Aorta (tissue), 5 donors: ENCODE measurements around the gene UBC. TPM values are rescaled to one million over a fixed set of nuclear protein-coding genes. Genes with fewer than 3 reads are reported as not detected.
A peak's percentile ranks its signal among the peaks of the same experiment; 100 is the strongest.

Experiments
- ATAC-seq: fragments of 200-7000 bp; cut with Tn5 transposase; one replicate; pipeline ENCODE4 v1.9.1; 2022; ENCODE audit warnings: moderate library complexity; ENCODE audit not compliant: low FRiP score
- DNase-seq, 2 donors: peaks; one replicate each; pipeline ENCODE4 v3.0.0-alpha.2; 2020
- H3K27ac ChIP-seq, 2 donors: one replicate each; pipeline ENCODE4 v1.5.1; 2013; ENCODE audit warnings: low read length in 2 of 2, mild to moderate bottlenecking in 2 of 2, moderate library complexity in 2 of 2, control low read depth in 1 of 2, inconsistent platforms in 1 of 2, low read depth in 1 of 2
- H3K27me3 ChIP-seq, 2 donors: one replicate each; pipeline ENCODE4 v1.6.1; 2013; ENCODE audit warnings: control low read depth in 1 of 2, low read length in 1 of 2, mild to moderate bottlenecking in 1 of 2, moderate library complexity in 1 of 2; ENCODE audit not compliant: insufficient read depth in 2 of 2, control insufficient read depth in 1 of 2
- H3K36me3 ChIP-seq, 2 donors: one replicate each; pipeline ENCODE4 v1.6.1; 2013; ENCODE audit warnings: control low read depth in 1 of 2, low read length in 1 of 2, mild to moderate bottlenecking in 1 of 2; ENCODE audit not compliant: insufficient read depth in 2 of 2, control insufficient read depth in 1 of 2
- H3K4me1 ChIP-seq, 2 donors: one replicate each; pipeline ENCODE4 v1.6.1; 2013; ENCODE audit warnings: low read length in 2 of 2, control low read depth in 1 of 2, mild to moderate bottlenecking in 1 of 2, moderate library complexity in 1 of 2; ENCODE audit not compliant: insufficient read depth in 2 of 2, control insufficient read depth in 1 of 2
- H3K4me3 ChIP-seq, 2 donors: one replicate each; pipeline ENCODE4 v1.5.1; 2013; ENCODE audit warnings: low read length in 2 of 2, control low read depth in 1 of 2, mild to moderate bottlenecking in 1 of 2
- H3K9me3 ChIP-seq: one replicate; pipeline ENCODE4 v1.6.1; 2013; ENCODE audit warnings: mild to moderate bottlenecking, low read length; ENCODE audit not compliant: control insufficient read depth
- WGBS, 2 donors: extraction: QIAGEN DNeasy Blood & Tissue Kit; methylation state at CpG; one replicate each; pipeline ENCODE4 v1.1.7; 2013; 5-methylcytosine and 5-hydroxymethylcytosine counted together
- intact Hi-C, 2 donors: fragments of 100-400 bp; cut with DNase I; formaldehyde crosslinking; loops; one replicate each; pipeline versions ENCODE4 v1.14.2 to v1.15.0; 2022
- polyA plus RNA-seq, 2 donors: library from polyadenylated mRNA; stranded (reverse); fragments of 200-250 nt; gene quantifications; one replicate each; pipeline ENCODE4 v1.2.3, GENCODE V29; 2013
- total RNA-seq, 2 donors: library from RNA; stranded (reverse); fragmentation: NEBNext Ultra II Directional; extraction: Animal tissue kit (Norgen Biotek cat#: 25700); gene quantifications; one replicate each; pipeline ENCODE4 v1.2.1, GENCODE V29; 2021
- donor health status: healthy with polysubstance abuse.
- donor health status: Bipolar disorder and iron deficiency.
- donor health status: DM: no; HTN: no; CAD: no.
- donor health status: DM: no; HTN: no; CAD: no.
- donor health status: DM: yes; HTN: yes; CAD: no.

The UBC gene
- total and polyA plus RNA-seq, 4 donors = 667 to 1,844 (median 1,253) TPM

GRCh38 chr12:124867401-124867930 lies 47.0 kb downstream of the UBC start:
- Histone ChIP-seq H3K9me3 (no peaks in the 10 kb centered on the region), H3K27me3 (no peaks in the 10 kb centered on the region), H3K27ac (no peak overlapping the region), H3K36me3 (no peaks in the 10 kb centered on the region), H3K4me3 (no peak overlapping the region), H3K4me1 (no peaks in the 10 kb centered on the region)
- 64 to 75% methylated on average over 6 of the region's 6 CpGs for WGBS, 2 donors
- intact Hi-C loops = no loop called here
- no peak for ATAC-seq
- no peak for DNase-seq

- 92 to 93% methylated on average over 9 of the region's 9 CpGs for WGBS, 2 donors
- no peak for ATAC-seq
These were observed 47.5 kb downstream of the UBC start for GRCh38 chr12:124866883-124867400.

GRCh38 chr12:124866195-124866882 lies 48.1 kb downstream of the UBC start:
- WGBS, 2 donors = 88 to 93% methylated on average over 10 of the region's 10 CpGs
- Histone ChIP-seq H3K4me3 (no peak overlapping the region), H3K36me3 (no peaks in the 10 kb centered on the region), H3K27ac (no peak overlapping the region), H3K27me3 (no peaks in the 10 kb centered on the region), H3K9me3 (no peaks in the 10 kb centered on the region), H3K4me1 (no peaks in the 10 kb centered on the region)
- no peak for ATAC-seq
- DNase-seq = no peak
- intact Hi-C loops = no loop called here

More at GRCh38 chr12:124866883-124867400, 47.5 kb downstream of the UBC start:
- no peaks in the 10 kb centered on the region for H3K36me3 ChIP-seq
- no peak overlapping the region for H3K27ac ChIP-seq
- DNase-seq = no peak
- H3K27me3 ChIP-seq = no peaks in the 10 kb centered on the region
- intact Hi-C loops = no loop called here
- no peak overlapping the region for H3K4me3 ChIP-seq
- H3K9me3 ChIP-seq = no peaks in the 10 kb centered on the region
- H3K4me1 ChIP-seq = no peaks in the 10 kb centered on the region

GRCh38 chr12:124865728-124866127 lies 48.7 kb downstream of the UBC start:
- 81 to 90% methylated on average over 7 of the region's 7 CpGs for WGBS, 2 donors
- H3K4me1 ChIP-seq = no peaks in the 10 kb centered on the region

GRCh38 chr12:124864326-124864752 lies 50.1 kb downstream of the UBC start:
- DNase-seq (no peak), ATAC-seq (no peak)
- no peaks in the 10 kb centered on the region for H3K9me3 ChIP-seq
- H3K27me3 ChIP-seq = no peaks in the 10 kb centered on the region
- no peak overlapping the region for H3K27ac ChIP-seq
- intact Hi-C loops = no loop called here
- no peaks in the 10 kb centered on the region for H3K4me1 ChIP-seq
- no peaks in the 10 kb centered on the region for H3K36me3 ChIP-seq
- no peak overlapping the region for H3K4me3 ChIP-seq
- WGBS, 2 donors = 90 to 93% methylated on average over 14 of the region's 14 CpGs

More at GRCh38 chr12:124865728-124866127, 48.7 kb downstream of the UBC start:
- H3K4me3 ChIP-seq = no peak overlapping the region
- no peaks in the 10 kb centered on the region for H3K27me3 ChIP-seq
- H3K36me3 ChIP-seq = no peaks in the 10 kb centered on the region
- intact Hi-C loops = no loop called here
- no peak for ATAC-seq
- no peak overlapping the region for H3K27ac ChIP-seq
- DNase-seq = no peak
- no peaks in the 10 kb centered on the region for H3K9me3 ChIP-seq

GRCh38 chr12:124863416-124864325 lies 50.8 kb downstream of the UBC start, which contains the start of gene SCARB1:
TSS of gene SCARB1 (minus strand) at chr12:124863864. CDS start at chr12:124863720, 144 bp downstream.
- ATAC-seq (peak; percentile 92), DNase-seq (peak; percentile 90 to 93)
- H3K27ac ChIP-seq = no peak within 1 kb of the TSS
- intact Hi-C loops = no loop called here
- 1% methylated on average over 46 to 89 of the region's 89 CpGs for WGBS, 2 donors
- H3K4me1 ChIP-seq = no peaks in the 10 kb centered on the region
- no peaks in the 10 kb centered on the region for H3K27me3 ChIP-seq
- peak within 1 kb of the TSS; percentile 22 to 73 for H3K4me3 ChIP-seq
- H3K36me3 ChIP-seq = no peaks in the 10 kb centered on the region
- H3K9me3 ChIP-seq = no peaks in the 10 kb centered on the region

GRCh38 chr12:124862768-124863415 lies 51.6 kb downstream of the UBC start:
- Histone ChIP-seq H3K4me3 (peak overlapping the region; percentile 22 to 73), H3K27me3 (no peaks in the 10 kb centered on the region), H3K4me1 (no peaks in the 10 kb centered on the region), H3K9me3 (no peaks in the 10 kb centered on the region), H3K27ac (no peak overlapping the region), H3K36me3 (no peaks in the 10 kb centered on the region)
- WGBS, 2 donors = 22 to 23% methylated on average over 22 of the region's 22 CpGs
- peak; percentile 37 for ATAC-seq
- intact Hi-C loops = no loop called here
- DNase-seq = no peak
